ENCODE measurements around the gene KRTAP22-2. TPM values are rescaled to one million over a fixed set of nuclear protein-coding genes. Genes with fewer than 3 reads are reported as not detected.

KRTAP22-2 gene
- not detected for total RNA-seq

DNA sequence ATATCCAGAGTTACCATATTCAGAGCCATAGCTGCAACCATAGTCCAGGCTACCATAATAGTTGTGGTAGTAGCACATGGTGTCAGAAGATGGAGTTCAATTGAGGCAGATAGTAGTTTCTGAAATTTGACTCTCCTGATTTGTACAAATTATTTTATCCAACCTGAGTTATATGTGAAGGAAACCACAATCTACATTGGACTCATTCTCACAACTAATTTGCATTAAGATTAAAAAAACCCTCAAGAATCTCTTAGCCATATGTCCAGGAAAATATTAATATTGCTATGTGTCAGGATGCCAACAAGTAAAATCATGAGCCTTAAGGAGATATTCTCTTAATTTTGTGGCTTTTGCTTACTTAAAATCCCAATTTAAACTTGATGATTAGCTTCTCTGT is at the start of gene KRTAP22-2:
TSS of gene KRTAP22-2 (minus strand) at position 101 of the 400 bp plus-strand sequence.
- H3K36me3 Mint-ChIP-seq (ENCODE audit: low read depth), result no peaks in the 10 kb centered on the region
- ChIA-PET POLR2A (no interaction called here), CTCF (no interaction called here)
- H3K4me1 Mint-ChIP-seq (ENCODE audit: low read depth), result no peaks in the 10 kb centered on the region
- no peak within 1 kb of the TSS for H3K4me3 Mint-ChIP-seq
- H3K9me3 Mint-ChIP-seq (ENCODE audit: insufficient read depth), result no peaks in the 10 kb centered on the region
- ATAC-seq, result no peak
- no peak within 1 kb of the TSS for H3K27ac Mint-ChIP-seq
- no peak for DNase-seq
- H3K27me3 Mint-ChIP-seq (ENCODE audit: low read depth), result no peaks in the 10 kb centered on the region

DNA sequence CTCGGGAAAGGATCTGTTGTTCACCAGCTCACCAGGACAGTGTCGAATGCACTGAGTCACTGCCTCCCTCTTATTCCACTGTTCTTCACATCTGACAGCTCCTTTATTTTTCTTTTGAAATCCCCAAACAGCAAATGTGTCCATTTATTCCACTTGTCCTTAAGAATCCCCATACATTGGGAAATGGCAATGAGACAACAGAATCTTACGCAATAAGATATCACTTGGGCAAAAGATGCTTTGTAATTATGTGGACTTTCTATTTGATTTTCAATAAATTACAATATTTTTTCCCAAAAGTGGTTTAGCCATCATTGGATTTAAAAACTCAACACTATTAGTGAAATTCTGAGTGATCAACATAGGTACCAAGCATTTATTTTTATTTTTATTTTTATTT is 48.5 kb upstream of the KRTAP22-2 start:
- no peaks in the 10 kb centered on the region for H3K27me3 Mint-ChIP-seq (ENCODE audit: low read depth)
- H3K36me3 Mint-ChIP-seq (ENCODE audit: low read depth), result no peaks in the 10 kb centered on the region
- H3K4me1 Mint-ChIP-seq (ENCODE audit: low read depth), result no peaks in the 10 kb centered on the region
- H3K9me3 Mint-ChIP-seq (ENCODE audit: insufficient read depth), result no peaks in the 10 kb centered on the region
- no peak for DNase-seq
- ChIA-PET CTCF (no interaction called here), POLR2A (no interaction called here)
- no peak for ATAC-seq
- H3K4me3 Mint-ChIP-seq, result no peak overlapping the region
- H3K27ac Mint-ChIP-seq, result no peak overlapping the region

DNA sequence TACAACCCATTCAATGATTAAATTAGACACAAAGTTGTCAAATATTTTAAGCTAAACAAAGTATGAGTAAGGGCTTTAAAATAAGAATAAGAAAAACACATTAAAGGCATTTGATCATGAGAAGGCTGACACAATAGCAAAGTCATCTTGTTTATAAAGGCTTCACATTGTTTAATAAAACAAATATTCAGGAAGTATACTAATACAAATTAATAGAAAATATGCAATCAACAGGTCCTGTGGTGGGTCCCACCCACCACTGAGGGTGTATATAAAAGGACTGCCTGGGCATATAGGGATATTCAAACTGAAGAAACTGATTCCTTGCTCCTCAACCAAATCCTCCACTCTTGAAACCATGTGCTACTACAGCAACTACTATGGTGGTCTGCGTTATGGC is 44.7 kb upstream of the KRTAP22-2 start, which contains the start of gene KRTAP20-2:
TSS of gene KRTAP20-2 (plus strand) at position 301 of the 400 bp plus-strand sequence. CDS start at position 359, 58 bp downstream.
- no peaks in the 10 kb centered on the region for H3K9me3 Mint-ChIP-seq (ENCODE audit: insufficient read depth)
- no peaks in the 10 kb centered on the region for H3K27me3 Mint-ChIP-seq (ENCODE audit: low read depth)
- no peaks in the 10 kb centered on the region for H3K4me1 Mint-ChIP-seq (ENCODE audit: low read depth)
- no peaks in the 10 kb centered on the region for H3K36me3 Mint-ChIP-seq (ENCODE audit: low read depth)
- DNase-seq, result no peak
- ChIA-PET POLR2A (no interaction called here), CTCF (no interaction called here)
- ATAC-seq, result no peak
- H3K4me3 Mint-ChIP-seq, result no peak within 1 kb of the TSS
- H3K27ac Mint-ChIP-seq, result no peak within 1 kb of the TSS

GRCh38 chr21:30629200-30629599 is 39.0 kb upstream of the KRTAP22-2 start:
- H3K4me3 Mint-ChIP-seq, result no peak overlapping the region
- DNase-seq (no peak), ATAC-seq (no peak)
- no peak overlapping the region for H3K27ac Mint-ChIP-seq
- no peaks in the 10 kb centered on the region for H3K4me1 Mint-ChIP-seq (ENCODE audit: low read depth)
- H3K36me3 Mint-ChIP-seq (ENCODE audit: low read depth), result no peaks in the 10 kb centered on the region
- POLR2A ChIA-PET, result interaction anchor here (0.6 to 0.7 kb wide), 2 partner anchors 79 to 246 kb away, joined by 3 read pairs; no protein-coding TSS in a partner anchor
- no peaks in the 10 kb centered on the region for H3K27me3 Mint-ChIP-seq (ENCODE audit: low read depth)
- no peaks in the 10 kb centered on the region for H3K9me3 Mint-ChIP-seq (ENCODE audit: insufficient read depth)
- CTCF ChIA-PET, result no interaction called here

DNA sequence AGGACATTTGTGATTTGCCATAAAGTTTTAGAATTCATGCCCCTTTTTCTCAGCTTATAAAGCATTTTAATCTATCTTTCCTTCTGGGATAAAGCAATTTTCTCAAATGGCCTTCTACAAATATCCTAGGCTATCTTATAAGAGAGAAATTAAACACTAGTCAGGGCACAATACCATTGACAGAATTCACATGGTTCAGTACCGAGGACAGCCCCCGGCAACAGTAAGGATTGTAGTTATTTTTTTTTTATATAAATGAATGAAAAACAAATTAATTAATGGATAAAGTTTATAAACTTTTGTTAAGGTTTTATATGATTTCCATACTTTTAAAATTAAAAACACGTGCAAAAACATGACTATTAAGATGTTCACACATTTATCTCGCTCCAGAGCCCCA is 37.9 kb upstream of the KRTAP22-2 start:
- ATAC-seq (no peak), DNase-seq (no peak)
- Mint-ChIP-seq H3K27ac (no peak overlapping the region), H3K9me3 (ENCODE audit: insufficient read depth) (no peaks in the 10 kb centered on the region), H3K27me3 (ENCODE audit: low read depth) (no peaks in the 10 kb centered on the region), H3K36me3 (ENCODE audit: low read depth) (no peaks in the 10 kb centered on the region), H3K4me3 (no peak overlapping the region), H3K4me1 (ENCODE audit: low read depth) (no peaks in the 10 kb centered on the region)
- ChIA-PET POLR2A (no interaction called here), CTCF (no interaction called here)

DNA sequence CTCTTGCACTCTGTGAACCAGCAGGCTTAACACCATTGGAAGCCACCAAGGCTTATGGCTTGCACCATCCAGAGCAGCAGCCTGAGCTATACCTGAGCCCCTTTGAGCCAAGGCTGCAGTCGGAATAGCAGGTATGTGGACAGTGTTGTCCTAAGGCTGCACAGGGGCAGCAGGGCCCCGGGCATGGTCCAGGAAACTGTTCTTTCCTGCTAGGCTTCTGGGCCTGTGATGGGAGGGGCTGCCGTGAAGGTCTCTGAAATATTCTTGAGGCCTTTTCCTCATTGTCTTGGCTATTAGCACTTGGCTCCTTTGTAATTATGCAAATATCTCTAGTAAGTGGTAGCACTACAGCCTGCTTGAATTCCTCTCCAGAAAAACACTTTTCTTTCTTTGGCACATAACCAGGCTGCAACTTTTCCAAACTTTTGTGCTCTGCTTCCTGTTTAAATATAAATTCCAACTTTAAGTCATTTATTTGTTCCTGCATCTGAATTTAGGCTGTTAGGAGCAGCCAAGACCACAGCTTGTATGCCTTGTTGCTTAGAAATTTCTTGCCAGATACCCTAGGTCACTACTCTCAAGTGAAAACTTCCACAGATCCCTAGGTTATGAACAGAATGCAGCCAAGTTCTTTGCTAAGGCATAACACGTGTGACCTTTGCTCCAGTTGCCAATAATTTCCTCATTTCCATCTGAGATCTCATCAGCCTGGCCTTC is 35.4 kb upstream of the KRTAP22-2 start:
- Mint-ChIP-seq H3K27me3 (ENCODE audit: low read depth) (no peaks in the 10 kb centered on the region), H3K9me3 (ENCODE audit: insufficient read depth) (no peaks in the 10 kb centered on the region), H3K27ac (no peak overlapping the region), H3K4me3 (no peak overlapping the region), H3K4me1 (ENCODE audit: low read depth) (no peaks in the 10 kb centered on the region), H3K36me3 (ENCODE audit: low read depth) (no peaks in the 10 kb centered on the region)
- no peak for DNase-seq
- CTCF ChIA-PET, result no interaction called here
- no peak for ATAC-seq
- POLR2A ChIA-PET, result no interaction called here

DNA sequence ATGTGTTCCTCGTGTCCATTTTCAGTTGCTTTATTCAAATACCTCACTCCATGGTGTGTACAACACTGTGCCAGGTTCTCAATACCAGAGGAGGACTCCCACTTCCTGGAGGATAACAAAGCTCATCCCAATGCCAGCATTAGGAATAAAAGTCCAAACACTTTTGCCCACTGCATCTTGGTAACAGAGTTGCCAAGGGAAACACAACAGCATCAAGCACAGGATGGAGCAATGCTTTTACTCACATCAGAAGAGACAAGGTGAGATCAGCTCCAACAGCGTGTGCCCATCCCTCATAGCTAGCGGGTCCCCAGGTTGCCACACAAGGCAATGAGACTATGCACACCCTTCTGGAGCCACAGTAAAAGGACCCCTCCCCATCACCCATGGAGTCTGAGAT is 33.2 kb upstream of the KRTAP22-2 start:
- H3K27me3 Mint-ChIP-seq (ENCODE audit: low read depth), result no peaks in the 10 kb centered on the region
- ATAC-seq, result no peak
- H3K27ac Mint-ChIP-seq, result no peak overlapping the region
- ChIA-PET POLR2A (no interaction called here), CTCF (no interaction called here)
- no peak for DNase-seq
- no peaks in the 10 kb centered on the region for H3K4me1 Mint-ChIP-seq (ENCODE audit: low read depth)
- H3K9me3 Mint-ChIP-seq (ENCODE audit: insufficient read depth), result no peaks in the 10 kb centered on the region
- H3K4me3 Mint-ChIP-seq, result no peak overlapping the region
- H3K36me3 Mint-ChIP-seq (ENCODE audit: low read depth), result no peaks in the 10 kb centered on the region

DNA sequence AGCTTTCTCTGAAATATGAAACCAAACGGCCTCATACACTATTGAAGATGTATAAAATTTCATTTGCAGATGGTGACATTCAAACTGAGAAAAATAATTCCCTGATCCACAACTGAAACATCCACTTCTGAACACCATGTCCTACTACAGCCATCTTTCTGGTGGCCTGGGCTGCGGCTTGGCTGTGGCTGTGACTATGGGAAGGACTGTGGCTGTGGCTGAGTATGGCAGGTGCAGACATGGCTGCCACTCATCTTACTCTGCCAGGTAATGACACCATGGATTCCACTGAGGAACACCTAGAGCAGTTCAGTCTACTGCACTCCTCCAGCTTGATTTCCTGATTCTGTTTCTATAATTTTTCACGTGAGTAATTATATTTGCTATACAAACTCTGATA is 30.3 kb upstream of the KRTAP22-2 start, which contains the start of gene KRTAP20-4:
TSS of gene KRTAP20-4 (plus strand) at position 106 of the 400 bp plus-strand sequence.
- no peak within 1 kb of the TSS for H3K27ac Mint-ChIP-seq
- H3K36me3 Mint-ChIP-seq (ENCODE audit: low read depth), result no peaks in the 10 kb centered on the region
- H3K4me1 Mint-ChIP-seq (ENCODE audit: low read depth), result no peaks in the 10 kb centered on the region
- ChIA-PET CTCF (no interaction called here), POLR2A (no interaction called here)
- no peaks in the 10 kb centered on the region for H3K9me3 Mint-ChIP-seq (ENCODE audit: insufficient read depth)
- no peaks in the 10 kb centered on the region for H3K27me3 Mint-ChIP-seq (ENCODE audit: low read depth)
- no peak within 1 kb of the TSS for H3K4me3 Mint-ChIP-seq
- no peak for DNase-seq
- ATAC-seq, result no peak

DNA sequence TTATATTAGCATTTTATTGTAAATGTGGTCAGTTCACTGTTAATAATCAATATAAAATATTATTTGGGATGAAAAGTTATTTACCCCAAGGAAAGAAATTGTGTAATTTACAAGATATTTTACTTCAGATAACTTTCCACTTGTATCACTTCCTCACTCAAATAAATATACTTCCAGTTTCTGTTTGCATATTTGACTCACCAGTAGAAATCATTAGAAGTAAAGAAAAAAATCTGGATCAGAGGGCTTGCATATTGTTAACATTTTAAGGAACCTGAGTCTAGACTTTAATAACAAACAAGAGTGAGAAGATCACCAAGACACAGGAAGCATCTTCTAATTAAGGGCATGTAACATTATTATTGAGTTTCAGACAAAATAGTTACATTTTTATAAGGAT is 29.9 kb upstream of the KRTAP22-2 start:
- Mint-ChIP-seq H3K9me3 (ENCODE audit: insufficient read depth) (no peaks in the 10 kb centered on the region), H3K27me3 (ENCODE audit: low read depth) (no peaks in the 10 kb centered on the region), H3K27ac (no peak overlapping the region), H3K36me3 (ENCODE audit: low read depth) (no peaks in the 10 kb centered on the region), H3K4me1 (ENCODE audit: low read depth) (no peaks in the 10 kb centered on the region), H3K4me3 (no peak overlapping the region)
- POLR2A ChIA-PET, result no interaction called here
- no peak for DNase-seq
- ATAC-seq, result no peak
- CTCF ChIA-PET, result no interaction called here

DNA sequence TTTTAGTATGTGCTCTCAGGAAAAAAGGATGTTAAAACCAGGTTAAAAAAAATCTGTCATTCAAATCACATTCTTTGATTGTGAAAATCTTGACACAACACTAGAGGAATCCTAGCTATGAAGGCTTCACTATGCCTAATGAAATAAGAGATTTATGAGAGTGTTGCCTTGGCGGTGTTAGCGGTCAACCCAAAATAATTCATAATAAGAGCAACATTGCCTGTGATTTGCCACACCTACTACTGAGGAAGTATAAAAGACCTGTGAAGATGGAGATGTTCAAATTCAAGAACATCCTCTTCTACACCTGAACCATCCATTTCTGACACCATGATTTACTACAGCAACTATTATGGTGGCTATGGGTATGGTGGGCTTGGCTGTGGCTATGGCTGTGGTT is 25.9 kb upstream of the KRTAP22-2 start, which contains the start of gene KRTAP20-1:
TSS of gene KRTAP20-1 (plus strand) at position 301 of the 400 bp plus-strand sequence. CDS start at position 331, 30 bp downstream.
- POLR2A ChIA-PET, result no interaction called here
- no peak within 1 kb of the TSS for H3K4me3 Mint-ChIP-seq
- DNase-seq, result no peak
- no peak for ATAC-seq
- no peak within 1 kb of the TSS for H3K27ac Mint-ChIP-seq
- H3K36me3 Mint-ChIP-seq (ENCODE audit: low read depth), result no peaks in the 10 kb centered on the region
- CTCF ChIA-PET, result no interaction called here
- no peaks in the 10 kb centered on the region for H3K27me3 Mint-ChIP-seq (ENCODE audit: low read depth)
- no peaks in the 10 kb centered on the region for H3K4me1 Mint-ChIP-seq (ENCODE audit: low read depth)
- no peaks in the 10 kb centered on the region for H3K9me3 Mint-ChIP-seq (ENCODE audit: insufficient read depth)

- Mint-ChIP-seq H3K27me3 (ENCODE audit: low read depth) (no peaks in the 10 kb centered on the region), H3K9me3 (ENCODE audit: insufficient read depth) (no peaks in the 10 kb centered on the region), H3K36me3 (ENCODE audit: low read depth) (no peaks in the 10 kb centered on the region), H3K27ac (no peak overlapping the region), H3K4me1 (ENCODE audit: low read depth) (no peaks in the 10 kb centered on the region), H3K4me3 (no peak overlapping the region)
- no peak for ATAC-seq
- ChIA-PET POLR2A (no interaction called here), CTCF (no interaction called here)
- DNase-seq, result no peak
Measured at GRCh38 chr21:30615199-30615598, 25.0 kb upstream of the KRTAP22-2 start.

DNA sequence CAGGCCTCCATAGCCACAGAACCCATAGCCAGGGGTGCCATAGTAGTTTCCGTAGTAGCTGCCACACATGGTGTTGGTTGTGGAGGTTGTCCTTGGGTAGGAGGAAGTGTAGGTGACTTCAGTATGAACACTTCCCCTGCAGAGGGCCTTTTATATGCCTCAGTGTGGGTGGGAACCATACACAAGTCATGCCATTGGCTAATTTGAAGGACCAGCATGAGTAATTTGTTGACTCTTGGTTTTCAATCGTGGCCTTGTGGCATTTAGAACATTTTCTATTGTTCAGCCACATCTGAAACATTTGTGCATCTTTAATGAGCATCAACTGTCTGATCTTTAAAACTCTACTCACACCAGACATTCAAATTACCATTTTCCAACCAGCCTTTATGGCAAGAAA is 23.6 kb upstream of the KRTAP22-2 start, which contains the start of gene KRTAP6-1:
TSS of gene KRTAP6-1 (minus strand) at position 95 of the 400 bp plus-strand sequence. CDS start at position 69, 26 bp downstream.
- POLR2A ChIA-PET, result no interaction called here
- DNase-seq (no peak), ATAC-seq (no peak)
- Mint-ChIP-seq H3K9me3 (ENCODE audit: insufficient read depth) (no peaks in the 10 kb centered on the region), H3K27me3 (ENCODE audit: low read depth) (no peaks in the 10 kb centered on the region), H3K27ac (no peak within 1 kb of the TSS), H3K36me3 (ENCODE audit: low read depth) (no peaks in the 10 kb centered on the region), H3K4me3 (no peak within 1 kb of the TSS), H3K4me1 (ENCODE audit: low read depth) (no peaks in the 10 kb centered on the region)
- CTCF ChIA-PET, result no interaction called here

DNA sequence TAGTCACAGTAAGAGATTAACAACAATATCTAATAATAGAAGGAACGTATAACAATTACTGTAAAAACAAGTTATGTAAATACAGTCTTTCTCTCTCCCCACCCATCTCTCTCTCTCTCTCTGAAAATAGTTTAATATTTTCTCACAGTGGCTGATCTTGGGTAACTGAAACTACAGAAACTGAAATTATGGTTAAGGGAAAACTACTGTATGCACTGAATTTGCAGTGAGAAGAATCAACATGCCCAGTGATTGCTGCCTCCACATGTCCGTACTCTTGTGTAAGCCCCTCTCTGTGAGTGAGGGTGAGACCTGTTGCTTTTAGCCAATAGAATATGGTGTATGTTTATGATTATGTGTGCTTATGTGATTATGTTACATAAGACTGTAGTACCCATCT is 21.9 kb upstream of the KRTAP22-2 start:
- H3K9me3 Mint-ChIP-seq (ENCODE audit: insufficient read depth), result no peaks in the 10 kb centered on the region
- no peak for ATAC-seq
- H3K4me1 Mint-ChIP-seq (ENCODE audit: low read depth), result no peaks in the 10 kb centered on the region
- H3K36me3 Mint-ChIP-seq (ENCODE audit: low read depth), result no peaks in the 10 kb centered on the region
- CTCF ChIA-PET, result no interaction called here
- DNase-seq, result no peak
- no peaks in the 10 kb centered on the region for H3K27me3 Mint-ChIP-seq (ENCODE audit: low read depth)
- no peak overlapping the region for H3K4me3 Mint-ChIP-seq
- no peak overlapping the region for H3K27ac Mint-ChIP-seq
- POLR2A ChIA-PET, result no interaction called here

All from activated CD8-positive, alpha-beta T cell treated with anti-CD3 and anti-CD28 coated beads, Interleukin-2, amount 10 ng/mL, durations not matched to agents 7 days and 5 days (primary cell).